Ovary (tissue), 9 donors: ENCODE data around the gene CSH2. TPM values are rescaled to one million over a fixed set of nuclear protein-coding genes. Genes with fewer than 3 reads are reported as not detected.

ENCODE experiments used
- DNase-seq, 5 donors: peaks; one replicate each; pipeline ENCODE4 v3.0.0-alpha.2; 2019 to 2020
- H3K27ac ChIP-seq, 2 donors: fragments of 200-600 bp; one replicate each; pipeline versions ENCODE4 v1.5.1 to v1.8.0; 2019 to 2022
- H3K27me3 ChIP-seq: fragments of 200-600 bp; one replicate; pipeline ENCODE4 v1.8.0; 2022
- H3K36me3 ChIP-seq: fragments of 200-600 bp; sonication (generic); one replicate; pipeline ENCODE4 v1.5.1; 2019
- H3K4me1 ChIP-seq: one replicate; pipeline ENCODE4 v1.8.1; 2013; ENCODE audit warnings: mild to moderate bottlenecking, moderate library complexity; ENCODE audit not compliant: insufficient read depth
- H3K4me3 ChIP-seq: fragments of 200-600 bp; sonication (generic); one replicate; pipeline ENCODE4 v1.5.1; 2017
- H3K9me3 ChIP-seq, 2 donors: fragments of 200-600 bp in 1 of 2; sonication (generic) in 1 of 2; one replicate each; pipeline versions ENCODE4 v1.5.1 to v1.8.1; 2013 to 2019; ENCODE audit warnings: mild to moderate bottlenecking in 1 of 2, moderate library complexity in 1 of 2
- CTCF ChIP-seq, 3 donors: fragments of 450-650 bp in 2 of 3; fragments of 200-600 bp in 1 of 3; IDR thresholded peaks; one replicate each; pipeline versions ENCODE4 v1.5.1 to v1.8.0; 2016 to 2022; ENCODE audit warnings: antibody characterized with exemption in 3 of 3, mild to moderate bottlenecking in 1 of 3
- EP300 ChIP-seq: sonication (generic); formaldehyde crosslinking; IDR thresholded peaks from one replicate; pipeline ENCODE4 v1.6.1; 2017; ENCODE audit warnings: antibody characterized with exemption
- POLR2A ChIP-seq: fragments of 450-650 bp; IDR thresholded peaks from one replicate; pipeline ENCODE4 v1.6.1; 2017; ENCODE audit warnings: antibody characterized with exemption, mild to moderate bottlenecking, moderate library complexity
- WGBS, 3 donors: extraction: QIAGEN DNeasy Blood & Tissue Kit in 1 of 3; methylation state at CpG; one replicate each; pipeline versions ENCODE4 v1.1.5 to v1.1.7; 2013 to 2017; 5-methylcytosine and 5-hydroxymethylcytosine counted together
- intact Hi-C, 4 donors: fragments of 100-400 bp; cut with DNase I; formaldehyde crosslinking; loops; one replicate each; pipeline versions ENCODE4 v1.11.0 to v1.15.1; 2022 to 2023
- polyA plus RNA-seq, 2 donors: library from polyadenylated mRNA; stranded (reverse); fragments of 200-250 nt in 1 of 2; fragments of 350-450 nt in 1 of 2; fragmentation: Illumina TruSeq in 1 of 2; extraction: RNeasy Lipid Tissue Mini Kit (QIAGEN cat#74804) in 1 of 2; gene quantifications; one replicate each; pipeline ENCODE4 v1.2.3, GENCODE V29; 2013 to 2014
- total RNA-seq, 7 donors: library from RNA; depleted of rRNA in 2 of 7; stranded (reverse); fragments of >200 nt in 2 of 7; fragmentation: NEBNext Ultra II Directional in 3 of 7; extraction: Animal tissue kit (Norgen Biotek cat#: 25700) in 3 of 7; gene quantifications; one replicate each; pipeline versions ENCODE4 v1.1.0 to v1.2.4, GENCODE V29; 2016 to 2023
- donor health status: DM: no; HTN: no; CAD: no; lungs with moderate emphysema.
- donor health status: DM: no; HTN: no; CAD: no.
- donor health status: Bipolar disorder and iron deficiency.
- donor health status: DM: yes; HTN: yes; CAD: no.
- donor health status: DM: no; HTN: no; CAD: no.
- donor health status: DM: yes; HTN: yes; CAD: no.

Gene CSH2
- total and polyA plus RNA-seq, 9 donors: not detected

- Histone ChIP-seq H3K27ac (peak overlapping the region in 1 of 2 donors; percentile 95), H3K36me3 (no peaks in the 10 kb centered on the region), H3K27me3 (no peaks in the 10 kb centered on the region), H3K4me3 (peak overlapping the region; percentile 66), H3K4me1 (peaks cover 3% of the 10 kb centered on the region), H3K9me3 (no peaks in the 10 kb centered on the region)
- DNase-seq: no peak
- intact Hi-C loops: loop anchor here in 1 of 4 donors (2.0 kb wide), 1 partner anchor 15 kb away; the partner anchor contains the start of gene SMARCD2
- 1 to 2% (median 1%) methylated on average over 19 of the region's 19 CpGs for WGBS, 3 donors
- no peak for TF ChIP-seq EP300
- TF ChIP-seq POLR2A: no peak
- TF ChIP-seq CTCF (IDR thresholded peaks at IDR 0.05): peak in 1 of 3 donors; percentile 3
Observed at GRCh38 chr17:63827801-63828221, 45.7 kb downstream of the CSH2 start.

GRCh38 chr17:63827002-63827800 is 46.3 kb downstream of the CSH2 start, which contains the start of the genes FTSJ3 and PSMC5:
Gene FTSJ3, minus strand, starts transcription at chr17:63827663. Its CDS starts 761 bp downstream, at chr17:63826902.
Gene PSMC5, plus strand, starts transcription at chr17:63827431. Its CDS starts 60 bp downstream, at chr17:63827491.
- TF ChIP-seq EP300 (no peak), CTCF (IDR thresholded peaks at IDR 0.05) (peak in 2 of 3 donors; percentile 20 to 66), POLR2A (peak; percentile 84)
- intact Hi-C loops: loop anchor here in 1 of 4 donors (2.0 kb wide), 1 partner anchor 16 kb away; the partner anchor contains the start of gene SMARCD2
- Histone ChIP-seq H3K9me3 (no peaks in the 10 kb centered on the region), H3K27me3 (no peaks in the 10 kb centered on the region), H3K27ac (peak within 1 kb of the TSS; percentile 75 to 95), H3K4me3 (peak within 1 kb of the TSS; percentile 66), H3K4me1 (peaks cover 3% of the 10 kb centered on the region), H3K36me3 (no peaks in the 10 kb centered on the region)
- peak; percentile 91 to 96 (median 93) for DNase-seq
- WGBS, 3 donors: 1% methylated on average over 58 of the region's 58 CpGs

- Histone ChIP-seq H3K4me3 (peak overlapping the region; percentile 66), H3K27ac (peak overlapping the region; percentile 75 to 95), H3K9me3 (no peaks in the 10 kb centered on the region), H3K4me1 (peaks cover 3% of the 10 kb centered on the region), H3K27me3 (no peaks in the 10 kb centered on the region), H3K36me3 (no peaks in the 10 kb centered on the region)
- DNase-seq: peak in 1 of 5 donors; percentile 57
- WGBS, 3 donors: 0% methylated on average over 31 of the region's 31 CpGs
- TF ChIP-seq POLR2A (no peak), EP300 (no peak), CTCF (IDR thresholded peaks at IDR 0.05) (no peak)
- intact Hi-C loops: loop anchor here in 1 of 4 donors (2.0 kb wide), 1 partner anchor 16 kb away; the partner anchor contains the start of gene SMARCD2
Observed at GRCh38 chr17:63826468-63827001, 46.9 kb downstream of the CSH2 start.

- Histone ChIP-seq H3K4me3 (no peak overlapping the region), H3K27me3 (no peaks in the 10 kb centered on the region), H3K4me1 (peaks cover 3% of the 10 kb centered on the region), H3K9me3 (no peaks in the 10 kb centered on the region), H3K36me3 (no peaks in the 10 kb centered on the region), H3K27ac (no peak overlapping the region)
- no peak for TF ChIP-seq EP300
- no peak for TF ChIP-seq CTCF (IDR thresholded peaks at IDR 0.05)
- TF ChIP-seq POLR2A: no peak
- DNase-seq: no peak
- intact Hi-C loops: no loop called here
- 92 to 94% (median 93%) methylated on average over 9 of the region's 9 CpGs for WGBS, 3 donors
Observed at GRCh38 chr17:63824362-63824761, 49.1 kb downstream of the CSH2 start.
